Activated CD4-positive, alpha-beta T cell treated with anti-CD3 and anti-CD28 coated beads, Interleukin-2, amount 50 U/mL, for 16 hours (primary cell): ENCODE results near the gene NELL2.

ENCODE experiments used
- DNase-seq: peaks from one replicate; pipeline ENCODE4 v3.0.0-alpha.2; 2020

NELL2 gene

GRCh38 chr12:44677724-44678123 is 198.4 kb downstream of the NELL2 start:
- DNase-seq = no peak

- DNase-seq = no peak
Measured at GRCh38 chr12:44674875-44675274, 201.2 kb downstream of the NELL2 start.

GRCh38 chr12:44673811-44674210 is 202.3 kb downstream of the NELL2 start:
- no peak for DNase-seq

GRCh38 chr12:44672042-44672441 is 204.1 kb downstream of the NELL2 start:
- no peak for DNase-seq

GRCh38 chr12:44668443-44668842 is 207.7 kb downstream of the NELL2 start:
- no peak for DNase-seq

GRCh38 chr12:44667461-44667860 is 208.7 kb downstream of the NELL2 start:
- DNase-seq = no peak

- no peak for DNase-seq
Measured at GRCh38 chr12:44663291-44663690, 212.8 kb downstream of the NELL2 start.

GRCh38 chr12:44655846-44656245 is 220.3 kb downstream of the NELL2 start:
- no peak for DNase-seq

- DNase-seq = no peak
Measured at GRCh38 chr12:44654646-44655639, 221.2 kb downstream of the NELL2 start.

- DNase-seq = no peak
Measured at GRCh38 chr12:44653861-44654527, 222.1 kb downstream of the NELL2 start.

- no peak for DNase-seq
Measured at GRCh38 chr12:44649693-44650092, 226.4 kb downstream of the NELL2 start.

- DNase-seq = no peak
Measured at GRCh38 chr12:44647917-44648690, 228.0 kb downstream of the NELL2 start.

- no peak for DNase-seq
Measured at GRCh38 chr12:44640427-44641190, 235.5 kb downstream of the NELL2 start.

GRCh38 chr12:44637875-44638274 is 238.2 kb downstream of the NELL2 start:
- DNase-seq = no peak

- DNase-seq = no peak
Measured at GRCh38 chr12:44628180-44628579, 247.9 kb downstream of the NELL2 start.

GRCh38 chr12:44627387-44628166 is 248.5 kb downstream of the NELL2 start:
- DNase-seq = no peak

- DNase-seq = no peak
Measured at GRCh38 chr12:44626883-44627282, 249.2 kb downstream of the NELL2 start.

GRCh38 chr12:44618946-44619345 is 257.2 kb downstream of the NELL2 start:
- no peak for DNase-seq

- no peak for DNase-seq
Measured at GRCh38 chr12:44616402-44616801, 259.7 kb downstream of the NELL2 start.

- no peak for DNase-seq
Measured at GRCh38 chr12:44611538-44611937, 264.6 kb downstream of the NELL2 start.

- DNase-seq = no peak
Measured at GRCh38 chr12:44603701-44604100, 272.4 kb downstream of the NELL2 start.

- no peak for DNase-seq
Measured at GRCh38 chr12:44592626-44593025, 283.5 kb downstream of the NELL2 start.
